Activated naive CD4-positive, alpha-beta T cell (primary cell): ENCODE results near the gene OTULIN.

Source experiments
- DNase-seq, 4 experiments: peaks; one replicate each; lab custom pipeline; 2025; lab: John Stamatoyannopoulos, UW

OTULIN gene

DNA sequence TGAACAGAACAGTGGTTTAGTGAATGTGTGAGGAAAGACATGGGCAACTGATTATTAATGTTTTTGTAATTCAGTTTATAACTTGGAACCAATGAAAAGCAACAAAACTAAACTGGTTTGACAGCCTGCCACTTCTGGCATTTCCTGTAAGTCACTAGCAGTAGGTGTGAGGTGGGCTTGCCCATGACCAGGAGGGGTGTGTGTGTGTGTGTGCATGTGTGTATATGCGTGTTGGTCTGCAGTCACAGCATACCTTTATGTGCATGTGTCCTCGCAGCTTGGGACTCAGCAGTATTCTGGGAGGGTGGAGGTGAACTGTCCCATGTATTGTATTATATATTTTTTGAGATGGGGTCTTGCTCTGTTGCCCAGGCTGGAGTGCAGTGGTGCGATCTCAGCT, 32.3 kb downstream of the OTULIN start:
- DNase-seq: no peak

DNA sequence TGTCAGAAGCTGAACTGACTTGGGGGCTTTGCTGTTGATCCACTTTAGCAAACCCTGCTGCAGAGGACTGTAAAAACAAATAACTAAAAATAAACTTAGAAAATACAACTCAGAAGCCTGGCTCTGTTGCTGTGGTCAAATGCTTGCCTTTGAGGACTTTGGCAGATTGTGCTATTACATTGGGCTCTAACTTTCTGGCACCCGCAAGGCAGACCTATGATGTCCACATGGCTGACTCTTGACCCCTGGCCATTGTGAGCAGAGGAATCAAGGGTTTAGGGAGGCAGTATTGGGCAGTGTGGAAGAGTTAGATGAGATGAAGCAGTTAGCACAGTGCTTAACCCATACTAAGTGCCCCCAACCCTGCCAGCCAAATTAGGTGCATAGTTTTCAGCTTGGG, 34.0 kb downstream of the OTULIN start:
- DNase-seq: no peak

DNA sequence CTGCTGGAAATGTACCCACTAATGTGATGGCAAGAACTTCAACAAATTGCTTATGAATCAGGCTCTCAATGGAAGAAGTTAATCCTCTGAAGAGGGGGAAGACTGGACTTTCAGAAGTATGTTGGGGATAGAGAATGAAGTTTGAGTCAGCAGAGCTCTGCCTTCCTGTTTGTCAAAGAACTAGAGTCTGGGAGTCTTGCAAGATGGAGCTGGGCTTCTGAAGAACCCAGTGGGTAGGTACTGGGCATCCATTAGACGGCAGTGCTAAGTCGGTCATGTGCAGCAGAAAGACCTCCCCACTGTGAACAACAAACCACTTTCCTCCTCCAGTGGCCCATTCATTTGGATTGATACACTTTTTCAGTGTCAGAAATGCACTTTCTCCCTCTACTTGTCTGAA, 34.6 kb downstream of the OTULIN start:
- DNase-seq: no peak

GRCh38 chr5:14699807-14700400, 35.4 kb downstream of the OTULIN start:
- DNase-seq: no peak

DNA sequence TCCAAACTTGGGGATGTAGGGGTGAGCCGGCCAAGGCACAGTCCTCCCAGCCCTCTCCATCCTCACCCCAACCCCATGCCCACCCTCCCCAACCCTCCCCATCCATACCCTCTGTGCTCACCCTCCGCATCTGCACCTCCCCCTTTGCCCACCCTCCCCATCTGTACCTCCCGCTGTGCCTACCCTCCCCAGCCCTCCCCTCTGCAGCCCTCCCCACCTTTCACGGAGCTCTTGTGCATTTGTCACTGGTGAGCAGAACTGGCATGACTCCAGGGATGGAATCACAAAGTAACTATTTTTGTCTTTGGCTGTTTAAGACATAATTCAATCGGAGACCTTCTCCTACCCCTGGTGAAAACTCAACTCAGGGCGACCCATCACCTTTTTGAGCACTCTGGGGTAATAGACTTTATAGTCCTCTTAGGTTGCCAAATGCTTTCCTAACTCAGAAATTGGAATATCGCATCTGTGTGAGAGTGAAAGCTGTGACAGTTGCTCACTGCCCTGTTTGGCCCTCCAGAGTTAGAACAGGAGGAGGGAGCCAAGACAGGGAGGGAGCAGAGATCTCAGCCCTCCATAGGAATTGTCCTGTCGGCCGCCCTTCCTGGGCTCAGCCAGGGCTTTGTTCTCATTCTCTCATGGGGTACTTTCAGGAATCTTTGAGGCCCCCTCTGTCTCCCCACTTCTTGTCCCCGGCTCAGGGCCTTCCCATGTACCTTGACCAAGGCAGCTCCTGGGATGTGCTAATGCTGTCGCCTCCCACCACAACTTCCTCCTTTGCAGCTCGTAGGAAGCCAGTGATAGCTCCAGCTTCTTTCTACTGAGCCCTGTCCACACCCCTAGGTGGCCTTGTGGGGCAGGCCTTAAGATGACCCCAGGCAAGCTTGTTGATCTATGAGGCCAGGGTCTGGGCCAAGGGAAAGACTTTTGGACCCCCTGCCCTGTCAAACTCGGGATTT, 36.2 kb downstream of the OTULIN start:
- no peak for DNase-seq

DNA sequence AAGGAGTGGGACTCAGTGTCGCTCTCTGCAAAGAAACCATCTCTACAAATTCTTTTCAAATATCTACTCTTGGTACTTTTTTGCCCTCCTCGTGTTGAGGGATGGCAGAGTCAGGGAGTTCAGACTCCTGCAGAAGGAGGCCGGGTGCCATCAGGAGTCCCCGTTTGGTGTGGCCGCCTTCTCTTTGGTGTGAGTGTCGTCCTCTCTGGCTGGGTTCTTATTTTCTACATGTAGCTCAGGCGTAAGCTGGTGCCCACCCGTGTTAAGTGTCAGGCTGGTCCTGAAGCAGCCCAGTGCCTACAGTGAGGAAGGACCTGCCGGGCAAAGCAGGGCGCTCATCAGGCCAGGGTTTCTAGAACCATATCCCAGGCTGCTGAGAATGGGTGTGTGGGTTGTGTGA, 37.0 kb downstream of the OTULIN start:
- DNase-seq: no peak

GRCh38 chr5:14702238-14702839, 37.8 kb downstream of the OTULIN start:
- DNase-seq: no peak

DNA sequence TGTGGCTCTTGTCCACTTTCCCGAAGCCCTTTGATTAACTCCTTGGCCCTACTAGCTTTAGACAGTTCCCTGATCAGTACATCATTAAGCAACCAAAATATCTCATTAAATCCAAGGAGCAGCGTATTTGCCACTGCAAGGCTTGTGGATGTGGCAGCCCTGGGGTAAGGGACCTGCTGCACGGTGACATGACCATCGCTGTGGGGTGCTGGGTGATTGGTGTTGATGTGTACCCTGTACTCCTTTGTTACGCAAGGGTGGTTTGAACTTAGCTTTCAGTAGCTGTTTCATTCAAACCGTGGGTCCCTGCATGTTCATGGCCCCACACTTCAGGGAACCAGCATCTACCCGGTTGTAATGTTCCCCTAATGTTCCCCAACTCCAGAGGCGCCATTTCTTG, 41.0 kb downstream of the OTULIN start:
- DNase-seq: no peak

DNA sequence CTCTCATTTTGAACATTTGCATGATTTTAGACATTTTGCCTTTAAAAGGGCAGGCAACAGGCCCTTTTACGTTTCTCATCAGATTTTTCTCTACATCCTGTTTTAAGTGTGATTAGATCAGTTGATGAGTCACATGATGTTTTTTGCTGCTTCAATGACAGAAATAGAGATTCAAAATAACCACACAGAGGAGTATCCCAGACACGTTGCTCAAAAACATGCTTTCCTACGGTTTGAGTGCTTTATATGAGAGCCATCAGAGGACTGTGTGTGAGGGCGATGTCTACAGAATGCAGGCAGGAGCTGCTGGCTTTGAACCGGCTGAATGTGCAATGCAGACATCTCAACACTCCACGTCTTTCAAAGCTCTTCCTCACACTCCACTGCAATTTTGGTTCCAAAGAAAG, 42.1 kb downstream of the OTULIN start:
- peak in 1 of 4 experiments; percentile 25 for DNase-seq

GRCh38 chr5:14707811-14708390, 43.4 kb downstream of the OTULIN start:
- no peak for DNase-seq

DNA sequence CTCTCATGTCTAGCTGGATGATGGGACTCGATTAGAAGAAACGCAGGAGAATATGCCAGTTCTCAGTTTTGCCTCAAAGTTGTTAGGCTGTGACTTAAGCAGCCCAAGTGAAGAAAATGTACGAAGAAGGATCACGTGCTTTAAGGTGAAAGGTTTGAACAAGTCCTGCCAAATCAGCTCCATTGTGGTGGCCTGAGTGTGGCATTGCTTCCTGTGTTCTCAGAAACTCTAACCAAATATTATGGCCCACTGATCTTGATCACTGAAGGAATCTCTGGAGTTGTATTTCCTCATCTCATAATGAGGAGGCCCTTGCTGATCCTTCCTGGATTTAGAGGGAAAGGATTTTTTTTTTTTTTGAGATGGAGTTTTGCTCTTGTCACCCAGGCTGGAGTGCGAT, 44.0 kb downstream of the OTULIN start:
- no peak for DNase-seq

DNA sequence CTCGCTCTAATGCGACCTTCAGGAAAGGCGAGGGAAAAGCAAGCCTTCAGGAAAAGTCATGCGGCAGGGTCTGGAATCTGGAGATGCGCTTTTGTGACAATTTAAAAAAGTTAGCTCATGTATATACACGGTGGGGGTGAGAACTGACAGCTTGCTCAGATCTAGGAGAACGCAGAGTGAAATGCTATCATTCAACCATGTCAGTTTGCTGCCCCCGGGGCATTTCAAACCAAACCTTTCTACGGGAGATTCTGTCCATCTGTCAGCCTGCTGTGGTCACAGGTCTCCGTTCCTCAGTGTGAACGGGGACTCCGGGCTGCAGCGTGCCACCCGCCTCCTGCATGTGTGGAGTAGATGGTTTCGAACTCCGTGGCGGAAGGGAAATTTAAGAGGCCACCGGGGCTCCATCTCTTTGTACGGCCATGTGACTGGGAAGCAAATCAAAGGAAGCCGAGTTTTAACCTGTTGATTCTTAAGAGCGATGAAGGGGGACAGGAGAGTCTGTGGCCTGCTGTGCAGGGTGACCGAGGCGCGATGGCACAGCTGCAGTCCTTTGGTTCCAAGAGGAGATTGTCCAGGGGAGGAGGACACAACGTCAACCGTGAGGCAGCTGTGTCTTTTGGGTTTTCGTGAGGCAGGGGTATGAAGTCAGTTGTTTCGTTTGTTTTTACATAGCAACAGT, 45.9 kb downstream of the OTULIN start:
- DNase-seq: no peak

GRCh38 chr5:14712131-14712530, 47.6 kb downstream of the OTULIN start:
- DNase-seq: no peak

DNA sequence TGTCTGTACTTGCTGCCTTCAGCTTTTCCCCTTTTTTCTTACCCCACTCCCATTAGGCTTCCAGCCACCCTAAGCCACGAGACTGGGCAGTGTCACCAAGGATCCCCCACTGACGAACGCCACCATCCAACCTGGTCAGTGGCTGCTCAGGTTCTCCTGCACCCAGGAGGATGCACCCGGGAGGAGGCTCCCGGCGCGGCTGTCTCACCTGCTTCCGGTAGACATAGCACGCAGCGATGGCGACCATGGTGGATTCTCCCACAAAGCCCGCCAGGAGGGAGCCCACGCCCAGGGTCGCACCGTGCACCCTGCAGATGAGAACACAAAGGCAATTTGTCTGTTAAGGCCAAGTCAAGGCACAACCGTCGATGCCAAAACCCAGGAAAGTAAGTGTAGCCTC, 48.1 kb downstream of the OTULIN start:
- no peak for DNase-seq

DNA sequence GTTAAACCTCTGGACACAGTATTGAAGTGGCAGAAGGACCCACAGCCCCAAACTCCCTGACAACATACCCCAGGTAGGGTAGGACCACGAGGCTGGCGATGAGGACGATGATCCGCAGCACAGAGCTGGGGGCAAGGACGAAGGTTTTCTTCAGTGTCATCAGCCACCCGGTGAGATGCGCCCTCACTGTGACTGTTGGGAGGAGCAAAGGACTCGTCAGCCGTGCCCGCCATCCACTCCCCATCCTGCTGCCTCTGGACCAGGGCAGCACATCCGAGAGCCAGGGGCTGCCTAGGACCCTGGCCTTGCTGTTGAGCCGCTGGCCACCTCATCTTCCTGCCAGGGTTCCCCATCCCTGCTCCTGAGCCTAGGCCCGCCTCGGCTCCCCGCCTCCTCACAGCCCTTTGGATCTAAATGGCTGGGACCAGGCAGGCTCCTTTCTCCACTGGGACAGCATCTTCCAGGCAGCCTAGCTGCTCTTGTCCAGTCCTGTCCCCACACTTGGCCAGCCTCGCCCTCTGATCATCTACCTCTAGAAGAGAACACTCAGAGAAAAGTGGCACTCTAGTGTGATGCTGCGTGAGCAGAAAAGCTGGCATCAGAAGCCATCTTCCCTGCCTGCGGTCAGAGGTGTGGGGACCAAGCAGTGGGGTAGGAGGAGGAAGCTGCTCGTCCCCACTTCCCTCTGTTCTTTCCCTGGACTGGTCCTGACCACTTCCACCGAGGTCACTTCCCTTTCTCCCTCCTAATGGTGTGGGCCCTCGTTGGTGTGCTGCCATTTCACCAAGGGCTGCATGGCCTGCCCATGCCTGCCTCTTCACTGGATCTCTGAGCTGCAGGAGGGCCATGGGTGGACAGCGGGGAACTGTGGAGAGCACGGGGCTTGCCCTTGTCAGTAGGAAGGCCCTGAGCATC, 49.2 kb downstream of the OTULIN start:
- DNase-seq: no peak

GRCh38 chr5:14714706-14715105, 50.2 kb downstream of the OTULIN start:
- no peak for DNase-seq

GRCh38 chr5:14715481-14715880, 51.0 kb downstream of the OTULIN start:
- DNase-seq: no peak

GRCh38 chr5:14716755-14717752, 52.5 kb downstream of the OTULIN start:
- DNase-seq: no peak

GRCh38 chr5:14718778-14719177, 54.3 kb downstream of the OTULIN start:
- no peak for DNase-seq
